GM21737 (cell line): Measurements from ENCODE around the gene MAGEA2.
"Not testable (repeated sequence)": the region's sequence is repeated elsewhere in the genome, so short reads cannot be mapped to it uniquely, and the experiment has no call there.

Experiments used
- ATAC-seq: cut with Tn5 transposase; IDR thresholded peaks from one replicate; pipeline ENCODE4 v1.9.1; 2021; ENCODE audit warnings: mild to moderate bottlenecking, moderate library complexity; ENCODE audit not compliant: unreplicated experiment

Gene MAGEA2

GRCh38 chrX:152709173-152709572, 44.5 kb downstream of the MAGEA2 start, which contains the start of gene CSAG2:
Gene CSAG2, minus strand, starts transcription at chrX:152709273. Its CDS starts 161 bp downstream, at chrX:152709112.
- not testable (repeated sequence) for ATAC-seq

GRCh38 chrX:152706500-152706899, 47.1 kb downstream of the MAGEA2 start:
- not testable (repeated sequence) for ATAC-seq

GRCh38 chrX:152700390-152700789, 53.3 kb downstream of the MAGEA2 start:
- not testable (repeated sequence) for ATAC-seq
